Activated naive CD4-positive, alpha-beta T cell treated with Interleukin-2 at 50 U/mL for 16 hours (primary cell): ENCODE measurements around the gene AJUBA.
"Not testable (repeated sequence)": the region's sequence is repeated elsewhere in the genome, so short reads cannot be mapped to it uniquely, and the experiment has no call there.

Source experiments
- DNase-seq: peaks from one replicate; pipeline ENCODE4 v3.0.0-alpha.2; 2020

The AJUBA gene

DNA sequence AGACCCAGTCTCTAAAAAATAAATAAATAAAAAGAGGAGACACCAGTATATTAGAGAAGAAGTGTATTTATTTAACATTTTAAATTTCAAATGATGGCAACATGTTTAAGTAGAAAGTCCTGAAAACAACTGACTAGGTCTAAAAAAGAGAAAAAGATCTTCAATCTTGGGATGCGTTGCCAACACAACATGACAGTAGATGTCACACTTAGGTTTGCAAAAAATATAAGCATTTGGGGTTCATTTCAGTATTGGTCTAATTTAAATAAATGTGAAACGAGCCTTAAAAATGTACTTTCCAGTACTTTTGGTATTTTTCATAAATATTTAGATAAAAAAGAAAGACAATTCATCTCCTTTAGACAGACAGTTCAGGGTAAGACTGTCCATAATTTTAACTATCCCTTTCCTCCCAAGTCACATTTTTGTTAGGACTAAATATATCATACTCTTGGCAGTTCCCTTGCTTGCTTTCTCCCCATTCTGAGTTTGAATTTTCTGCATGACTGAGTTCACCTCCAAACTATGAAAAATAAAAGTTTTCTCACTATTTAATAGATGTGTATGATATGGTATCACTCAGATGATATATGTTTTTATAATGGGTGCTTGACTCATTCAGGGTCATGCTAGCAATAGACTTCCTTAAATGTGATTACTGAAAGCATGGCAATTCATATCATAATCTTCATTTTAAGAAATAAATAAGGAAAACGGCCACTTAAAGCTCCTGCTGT is 23.3 kb upstream of the AJUBA start:
- DNase-seq: no peak

DNA sequence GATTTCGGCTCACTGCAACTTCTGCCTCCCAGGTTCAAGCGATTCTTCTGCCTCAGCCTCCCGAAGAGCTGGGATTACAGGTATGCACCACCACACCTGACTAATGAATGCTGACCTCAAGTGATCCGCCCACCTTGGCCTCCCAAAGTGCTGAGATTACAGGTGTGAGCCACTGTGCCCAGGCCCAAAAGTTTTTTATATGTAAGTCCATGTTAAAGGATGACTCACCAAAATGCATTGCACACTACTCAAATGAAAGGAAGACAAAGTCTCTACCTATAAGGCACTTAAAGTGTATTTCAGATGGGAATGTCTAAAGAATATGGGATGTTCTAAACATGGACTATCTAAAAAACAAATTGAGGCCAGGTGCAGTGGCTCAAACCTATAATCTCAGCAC is 21.9 kb upstream of the AJUBA start:
- DNase-seq: not testable (repeated sequence)

DNA sequence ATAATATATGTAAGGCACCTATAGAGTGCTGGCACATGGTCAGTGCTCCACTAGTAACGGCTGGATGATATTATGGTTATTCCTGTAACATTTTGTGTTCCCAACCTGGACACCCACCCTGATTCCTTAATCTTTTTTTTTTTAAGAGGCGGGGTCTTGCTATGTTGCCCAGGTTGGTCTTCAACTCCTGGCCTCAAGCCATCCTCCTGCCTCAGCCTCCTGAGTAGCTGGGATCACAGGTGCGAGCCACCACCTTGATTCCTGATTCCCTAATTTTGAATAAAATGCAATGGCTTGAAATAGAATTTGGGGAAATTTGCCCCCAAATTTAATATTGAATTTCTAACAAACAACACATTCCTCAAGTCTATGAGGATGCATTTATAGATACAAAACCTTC is 20.2 kb upstream of the AJUBA start:
- DNase-seq: no peak

DNA sequence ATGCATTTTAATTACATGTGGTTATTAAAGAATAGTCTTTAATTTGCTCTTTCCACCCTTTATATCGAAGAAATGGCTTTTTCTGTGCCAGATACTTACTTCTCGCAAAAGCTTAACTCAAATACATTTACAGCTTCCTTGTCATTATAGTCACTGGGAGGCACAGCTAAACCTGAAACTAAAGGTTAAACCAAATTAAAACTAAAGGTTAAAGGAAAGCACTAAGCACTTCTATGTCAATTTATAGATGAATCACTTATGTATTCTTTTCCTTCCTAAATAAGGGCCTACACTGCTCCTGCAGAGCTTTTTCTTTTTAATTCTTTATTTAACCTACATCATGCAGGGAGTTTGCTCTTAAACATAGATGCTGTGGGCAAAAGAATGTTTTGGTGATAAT is 18.5 kb upstream of the AJUBA start:
- no peak for DNase-seq

DNA sequence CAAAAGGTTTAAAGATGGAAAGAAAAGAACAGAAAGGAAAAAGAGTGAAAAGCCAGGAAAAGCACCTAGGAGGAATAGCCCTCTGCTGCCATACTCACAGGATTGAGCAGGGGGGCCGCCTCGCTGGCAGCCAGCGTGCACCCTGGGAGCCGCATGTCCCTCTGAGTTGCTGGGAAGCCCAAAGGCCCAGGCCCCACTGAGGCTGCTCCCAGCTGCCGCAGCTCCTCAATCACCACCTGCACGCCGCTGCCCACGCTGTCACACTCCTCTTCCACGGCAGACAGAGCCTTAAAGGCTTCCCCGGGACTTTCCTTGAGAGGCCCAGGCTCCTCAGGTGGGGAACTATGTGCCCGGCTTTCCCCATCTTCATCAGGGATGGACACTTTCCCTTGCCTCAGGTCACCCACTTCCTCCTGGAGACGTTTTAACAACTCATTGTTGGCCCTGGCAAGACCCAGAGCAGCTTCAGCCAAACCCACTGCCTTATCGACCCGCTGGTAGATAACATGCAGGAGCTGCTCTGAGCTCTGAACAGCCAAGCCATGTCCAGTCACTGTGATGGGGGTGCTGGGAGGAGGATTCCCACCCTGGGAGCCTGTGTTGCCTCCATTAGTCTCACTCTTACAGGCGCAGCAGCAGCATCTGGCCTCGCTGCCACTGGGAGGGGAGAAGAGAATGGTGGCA is 16.1 kb upstream of the AJUBA start:
- no peak for DNase-seq

DNA sequence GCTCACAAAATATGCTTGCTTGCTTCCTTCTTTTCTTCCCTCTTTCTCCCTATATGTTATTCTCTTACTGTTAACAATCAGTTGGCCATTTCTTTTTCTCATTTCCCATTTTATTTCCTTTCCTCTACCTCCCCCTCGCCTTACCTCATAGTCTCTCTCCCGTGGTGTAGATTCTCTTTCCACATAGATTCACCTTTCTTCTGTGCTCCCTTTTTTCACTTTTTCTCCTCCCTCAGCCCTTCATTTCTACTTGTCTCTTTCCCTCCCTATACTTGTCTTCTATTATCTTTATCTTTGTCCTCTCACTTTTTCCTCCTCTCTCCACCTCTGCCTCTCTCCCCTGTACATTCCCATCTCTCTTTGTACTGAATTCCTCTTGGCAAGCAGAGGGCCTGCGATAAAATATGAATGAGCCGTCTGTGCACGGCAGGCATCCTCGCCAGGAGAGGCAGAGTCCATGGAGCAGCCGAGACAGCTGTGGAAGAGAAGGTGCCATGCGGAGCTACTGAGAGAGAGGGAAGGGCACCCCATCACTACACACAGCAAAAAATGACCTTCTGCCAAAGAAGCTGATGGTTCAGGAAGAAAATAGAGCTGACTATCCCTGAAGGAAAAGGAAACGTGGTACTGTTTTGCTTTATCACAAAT is 15.4 kb upstream of the AJUBA start:
- no peak for DNase-seq

DNA sequence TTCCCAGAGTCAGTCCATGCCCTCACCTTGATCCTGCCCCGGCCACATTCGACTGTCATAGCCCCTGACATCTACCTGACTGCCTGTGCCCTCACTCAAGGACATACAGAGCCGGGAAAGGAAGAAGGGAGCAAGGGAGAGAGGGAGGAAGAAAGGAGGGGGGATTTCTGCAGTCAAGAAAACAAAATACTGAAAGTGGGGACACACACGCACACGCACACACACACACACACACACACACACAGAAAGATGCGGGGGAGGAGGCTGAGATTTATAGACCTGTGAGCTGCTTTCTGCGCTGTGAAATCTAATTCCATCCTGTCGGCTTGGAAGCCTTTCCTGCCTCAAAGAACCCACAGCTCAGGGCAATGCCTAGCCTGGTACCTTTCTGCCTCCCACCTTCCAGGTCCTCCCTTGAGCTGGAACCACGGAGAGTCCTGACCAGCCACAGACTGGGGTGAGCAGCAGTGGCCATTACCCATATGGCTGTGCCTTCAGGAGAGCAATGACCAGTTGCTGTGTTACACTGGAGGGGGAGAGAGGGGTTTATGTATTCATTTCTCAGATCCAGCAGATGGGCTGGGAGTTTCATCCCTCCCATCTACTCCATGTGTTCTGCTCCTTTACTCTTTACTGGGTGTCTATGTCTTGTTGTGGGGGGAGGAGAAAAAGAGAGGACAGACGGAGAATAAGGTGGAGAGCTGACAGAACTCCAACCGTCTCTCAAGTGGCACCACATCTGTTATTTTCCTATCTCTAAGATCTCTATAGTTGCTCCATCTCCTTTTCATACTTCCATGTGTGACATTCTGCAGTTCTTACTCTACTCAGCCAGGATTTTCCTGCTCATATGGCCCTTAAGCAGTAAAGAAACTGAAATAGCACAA is 14.7 kb upstream of the AJUBA start:
- DNase-seq: no peak

DNA sequence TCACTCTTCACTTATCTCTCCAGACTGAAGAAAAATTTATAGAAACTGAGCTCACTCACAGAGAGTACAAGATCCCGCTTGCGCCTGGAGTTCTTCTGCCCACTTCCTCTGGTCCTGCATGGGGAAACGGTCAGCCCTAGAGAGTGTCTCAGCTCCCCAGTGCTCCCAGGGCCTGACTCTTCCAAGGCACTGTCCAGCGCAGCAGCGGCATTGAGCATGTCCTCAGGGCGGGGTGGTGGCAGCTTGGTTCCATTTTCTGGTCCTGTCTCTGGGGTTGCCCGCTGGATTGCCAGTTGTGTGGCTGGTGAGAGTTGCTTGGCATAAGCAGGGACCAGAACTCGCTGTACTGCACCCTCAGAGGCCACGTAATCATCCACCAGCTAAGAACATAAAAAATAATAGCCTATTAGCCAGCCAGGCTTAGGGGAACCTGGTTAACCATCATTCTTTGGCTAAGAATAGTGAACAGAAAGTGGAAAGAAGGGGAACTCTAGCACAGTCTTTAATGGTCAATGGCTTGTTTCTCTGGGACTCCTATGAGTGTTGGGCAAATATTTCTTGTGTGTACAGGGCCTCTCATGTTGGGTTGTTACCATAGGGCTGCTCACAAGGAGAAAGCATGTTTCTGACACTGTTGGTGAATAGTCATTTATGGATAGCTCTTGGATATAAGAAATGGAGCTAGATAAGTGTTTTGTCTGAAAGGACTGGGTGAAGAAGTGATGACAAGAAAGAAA is 13.7 kb upstream of the AJUBA start:
- no peak for DNase-seq

DNA sequence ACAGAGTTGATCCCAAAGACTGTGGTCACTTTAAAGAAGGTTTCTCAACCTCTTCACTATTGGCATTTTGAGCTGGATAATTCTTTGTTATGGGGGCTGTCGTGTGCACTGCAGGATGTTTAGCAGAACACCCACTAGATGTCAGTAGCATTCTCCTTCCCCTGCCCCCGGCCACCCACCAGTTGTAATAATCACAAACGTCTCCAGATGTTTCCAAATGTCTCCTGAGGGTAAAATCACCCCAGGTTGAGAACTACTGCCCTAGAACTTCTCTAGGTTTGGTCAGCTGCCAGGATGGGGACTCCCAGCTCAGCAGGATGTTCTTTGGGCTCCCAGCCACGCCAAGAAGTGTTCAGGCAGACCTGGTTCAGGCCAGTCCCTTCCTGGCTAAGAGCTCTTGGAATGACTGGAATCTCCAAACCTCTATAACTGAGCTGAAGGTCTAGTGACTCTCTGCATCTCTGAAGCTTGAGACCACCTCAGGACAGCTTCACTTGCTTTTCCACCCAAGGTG is 12.5 kb upstream of the AJUBA start:
- DNase-seq: no peak

DNA sequence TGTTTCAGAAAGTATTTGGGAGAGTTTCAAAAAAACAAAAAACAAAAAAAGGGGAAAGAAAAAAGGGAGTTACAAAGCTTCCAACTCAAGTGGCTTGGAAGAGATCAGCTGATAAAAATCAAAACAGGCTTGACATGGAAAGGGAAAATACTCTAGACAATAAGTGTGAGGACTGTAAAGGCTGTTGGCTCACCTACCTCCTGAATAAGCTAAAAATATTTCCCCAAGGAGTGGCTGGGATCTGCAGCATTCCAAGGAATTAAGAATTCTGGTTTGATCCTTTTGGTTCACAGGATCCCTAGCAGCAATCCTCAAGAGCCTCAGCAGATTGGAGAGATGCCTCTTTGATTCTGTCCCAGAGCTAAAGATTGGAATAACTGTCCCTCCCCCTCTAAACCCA is 11.2 kb upstream of the AJUBA start:
- no peak for DNase-seq

DNA sequence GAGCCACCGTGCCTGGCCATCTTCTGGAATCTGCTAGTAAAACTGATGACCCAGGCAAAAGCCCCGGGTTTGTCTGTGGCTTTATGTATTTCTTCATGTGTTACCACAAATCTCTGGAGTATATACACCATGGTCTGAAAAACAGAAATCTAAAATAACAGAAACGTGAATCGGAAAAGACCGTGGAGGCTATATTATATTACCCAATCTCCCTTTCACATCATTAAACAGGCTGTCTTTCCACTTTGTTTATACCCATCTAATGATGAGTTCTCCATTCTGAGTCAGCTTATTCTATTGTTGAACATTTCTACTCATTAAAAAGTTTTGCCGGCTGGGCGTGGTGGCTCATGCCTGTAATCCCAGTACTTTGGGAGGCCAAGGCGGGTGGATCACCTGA is 9.5 kb upstream of the AJUBA start:
- no peak for DNase-seq

DNA sequence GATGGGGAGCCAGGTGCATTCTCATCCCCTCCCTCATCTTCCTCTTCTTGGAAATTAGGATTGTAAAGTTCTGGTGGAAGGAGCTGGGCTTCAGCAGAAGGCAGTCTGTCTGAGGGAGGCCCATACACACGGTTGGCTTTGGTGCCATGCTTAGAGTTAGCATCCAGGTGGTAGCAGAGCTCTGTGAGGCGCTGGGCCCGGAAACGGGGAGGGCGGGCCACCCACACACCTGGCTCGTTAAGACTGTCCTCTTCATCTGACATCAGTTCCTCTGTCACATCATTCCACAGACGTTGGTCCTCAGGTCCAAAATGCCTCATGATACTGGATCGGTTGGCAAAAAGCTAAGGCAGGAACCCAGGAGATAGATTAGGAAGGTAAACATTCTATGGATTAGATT is 4.9 kb upstream of the AJUBA start:
- DNase-seq: no peak

DNA sequence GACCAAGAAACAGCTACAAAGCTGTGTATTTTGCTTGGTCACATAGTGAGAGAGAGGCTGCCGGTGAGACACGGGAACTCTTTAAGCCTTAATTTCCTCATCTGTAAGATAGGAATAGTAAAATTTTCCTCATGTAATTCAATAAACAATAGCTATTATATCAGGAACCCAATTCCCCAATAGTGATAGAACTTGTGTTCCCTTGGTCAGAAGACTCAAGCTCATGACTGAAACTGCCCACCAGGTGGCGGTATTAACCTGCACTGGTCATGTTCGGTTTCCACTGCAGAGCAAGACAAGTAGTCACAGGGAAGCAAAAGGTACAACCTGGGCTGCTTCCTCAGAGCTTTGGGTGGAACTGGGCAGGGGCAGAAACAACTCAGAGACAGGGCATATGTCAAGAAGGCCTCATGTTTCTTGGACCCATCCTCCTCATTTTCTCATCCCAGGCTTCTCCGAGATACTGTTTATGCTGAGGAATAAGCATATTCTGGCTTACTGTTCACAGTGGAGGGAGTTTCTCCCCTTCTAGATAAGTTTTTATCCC is 4.2 kb upstream of the AJUBA start:
- peak; percentile 90 for DNase-seq

DNA sequence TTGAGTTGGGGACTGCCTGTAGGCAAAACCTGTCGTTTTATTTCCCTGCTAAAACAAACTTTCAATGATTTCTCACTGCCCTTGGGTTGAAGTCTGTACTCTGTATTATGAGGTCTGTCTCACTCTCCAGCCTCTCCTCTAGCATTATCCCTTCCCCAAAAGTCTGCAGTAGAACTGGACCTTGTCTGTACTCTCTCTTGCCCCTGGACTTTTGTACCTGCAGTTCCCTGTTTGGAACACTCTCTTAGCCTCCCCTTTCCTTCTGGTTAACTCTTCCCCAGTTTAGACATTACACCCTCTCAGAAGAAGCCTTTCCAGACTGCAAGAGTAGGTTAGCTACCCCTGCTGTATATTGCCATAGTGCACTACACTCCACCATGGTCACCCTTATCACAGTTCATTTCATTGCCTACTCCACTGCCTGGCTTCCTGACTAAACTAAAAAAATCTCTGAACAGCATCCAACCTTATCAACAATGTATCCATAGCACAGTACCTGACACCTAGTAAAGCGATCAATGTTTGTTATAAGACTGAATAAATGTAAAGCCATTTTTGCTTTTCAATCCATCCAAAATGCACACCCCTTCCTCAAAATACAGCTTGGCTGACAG is 3.6 kb upstream of the AJUBA start:
- DNase-seq: no peak

DNA sequence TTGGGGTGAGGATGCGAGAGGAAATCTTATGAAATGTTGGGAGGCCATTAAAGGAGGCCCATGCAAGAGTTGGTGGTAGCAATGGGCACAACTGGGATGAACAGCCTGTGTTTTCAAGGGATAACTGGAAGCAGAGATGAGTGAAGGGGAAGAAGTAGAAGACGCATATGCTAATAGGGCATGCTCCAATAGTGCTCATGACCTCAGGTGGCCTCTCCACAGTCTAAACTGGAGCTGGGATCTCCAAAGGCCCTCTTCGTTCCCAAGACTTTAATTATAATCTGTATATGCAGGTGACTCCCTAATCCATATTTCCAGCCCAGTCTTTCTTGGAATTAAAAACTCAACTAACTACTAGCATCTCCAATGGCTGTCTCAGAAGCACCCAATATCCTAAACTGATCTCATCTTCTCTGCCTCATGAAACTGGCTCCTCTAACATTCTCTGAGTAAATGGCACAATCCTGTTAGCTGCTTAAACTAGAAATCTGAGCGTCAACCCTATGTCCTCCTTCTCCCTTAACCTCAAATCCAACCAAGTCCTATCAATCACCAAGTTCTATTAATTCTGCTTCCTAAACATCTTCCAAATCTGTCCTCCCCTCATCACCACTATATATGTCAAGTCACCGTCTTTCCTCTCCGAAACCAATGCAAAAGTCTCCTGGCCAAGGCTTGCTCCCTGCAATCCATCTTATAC is 2.8 kb upstream of the AJUBA start:
- no peak for DNase-seq

DNA sequence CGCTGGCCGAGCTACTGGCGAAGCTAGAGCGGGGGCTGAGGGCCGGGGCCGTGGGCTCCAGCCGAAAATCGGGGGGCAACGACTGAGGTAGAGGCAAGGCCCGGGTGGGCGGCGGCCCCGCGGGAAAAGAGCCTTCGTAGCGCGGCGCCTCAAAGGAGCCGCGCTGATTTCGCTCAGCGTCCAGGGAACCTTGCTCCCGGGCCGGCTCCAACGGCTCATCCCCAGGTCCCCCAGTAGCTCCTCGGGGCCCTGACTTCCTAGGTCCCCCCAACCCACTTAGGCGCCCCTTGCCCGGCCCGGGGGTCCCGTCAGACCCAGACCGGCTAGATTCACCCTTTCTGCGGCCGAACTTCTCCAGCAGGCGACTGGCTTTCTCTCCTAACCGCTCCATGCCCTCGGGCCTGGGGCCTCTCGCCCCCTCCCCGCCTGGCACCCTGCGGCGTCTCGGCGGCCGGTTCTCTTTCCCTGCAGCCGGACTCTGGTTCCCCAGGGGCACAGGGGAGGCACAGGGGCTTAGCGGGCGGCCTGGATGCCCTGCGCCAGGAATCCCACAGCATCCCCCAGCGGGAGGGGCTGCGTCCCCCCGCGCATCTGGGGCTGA is 375 bp downstream of the AJUBA start:
- peak; percentile 2 for DNase-seq

DNA sequence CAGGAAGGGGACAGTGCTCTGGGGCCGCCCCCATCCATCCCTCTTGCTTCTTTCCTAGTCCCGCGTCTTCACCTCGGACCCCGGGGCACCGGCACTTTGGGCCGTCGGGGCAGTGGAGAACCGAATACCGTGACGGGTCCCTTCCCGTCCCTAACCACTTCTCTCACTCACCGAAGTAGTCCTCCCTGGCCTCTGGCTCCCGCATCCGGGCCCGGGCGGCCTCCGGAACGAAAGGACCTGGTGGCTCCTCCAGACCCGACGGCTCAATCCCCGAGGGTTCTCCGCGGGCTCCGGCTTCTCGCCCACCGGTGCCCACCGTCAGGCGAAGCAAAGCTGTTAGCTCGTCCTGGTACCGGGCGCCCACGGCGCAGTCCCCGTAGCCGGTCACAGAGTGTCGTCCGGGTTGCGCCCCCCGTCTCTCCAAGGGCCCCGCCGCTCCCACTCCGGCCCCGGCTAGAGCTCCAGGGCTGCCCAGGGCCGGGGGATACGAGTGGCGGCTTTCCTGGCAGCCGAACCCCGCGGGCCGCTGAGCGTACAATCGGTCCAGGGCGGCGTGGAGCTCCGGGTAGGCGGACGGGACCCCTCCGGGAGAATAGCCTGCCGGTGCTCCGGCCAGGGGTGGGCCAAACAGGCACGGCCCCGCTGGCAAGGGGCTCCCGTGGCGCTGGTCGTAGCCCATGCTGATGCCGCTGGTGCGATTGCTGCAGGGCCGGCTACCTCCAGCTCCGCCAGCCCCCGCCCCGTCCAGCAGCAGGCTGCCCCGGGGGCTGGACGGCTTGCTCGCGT is 1.1 kb downstream of the AJUBA start:
- peak; percentile 16 for DNase-seq

DNA sequence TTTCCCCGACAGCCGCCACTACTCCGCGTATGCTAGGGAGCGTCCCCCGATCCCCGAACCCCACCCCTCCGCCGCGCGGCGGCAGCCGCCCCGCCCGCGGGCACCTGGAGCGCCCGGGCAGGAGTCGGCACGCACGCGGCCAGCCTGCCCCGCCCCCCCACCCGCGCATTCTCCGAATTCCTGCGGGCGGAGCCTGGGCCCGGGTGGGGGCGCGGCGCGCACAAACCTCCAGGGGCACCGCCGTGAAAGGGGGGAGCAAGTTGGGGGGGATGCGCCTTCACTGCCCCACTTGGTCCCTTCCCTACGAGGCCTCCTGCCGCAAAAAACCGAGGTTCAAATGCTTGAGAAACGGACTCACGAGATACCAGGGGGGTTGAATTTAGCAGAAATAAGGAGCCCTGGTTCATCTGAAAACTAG is 1.7 kb downstream of the AJUBA start:
- peak; percentile 41 for DNase-seq

DNA sequence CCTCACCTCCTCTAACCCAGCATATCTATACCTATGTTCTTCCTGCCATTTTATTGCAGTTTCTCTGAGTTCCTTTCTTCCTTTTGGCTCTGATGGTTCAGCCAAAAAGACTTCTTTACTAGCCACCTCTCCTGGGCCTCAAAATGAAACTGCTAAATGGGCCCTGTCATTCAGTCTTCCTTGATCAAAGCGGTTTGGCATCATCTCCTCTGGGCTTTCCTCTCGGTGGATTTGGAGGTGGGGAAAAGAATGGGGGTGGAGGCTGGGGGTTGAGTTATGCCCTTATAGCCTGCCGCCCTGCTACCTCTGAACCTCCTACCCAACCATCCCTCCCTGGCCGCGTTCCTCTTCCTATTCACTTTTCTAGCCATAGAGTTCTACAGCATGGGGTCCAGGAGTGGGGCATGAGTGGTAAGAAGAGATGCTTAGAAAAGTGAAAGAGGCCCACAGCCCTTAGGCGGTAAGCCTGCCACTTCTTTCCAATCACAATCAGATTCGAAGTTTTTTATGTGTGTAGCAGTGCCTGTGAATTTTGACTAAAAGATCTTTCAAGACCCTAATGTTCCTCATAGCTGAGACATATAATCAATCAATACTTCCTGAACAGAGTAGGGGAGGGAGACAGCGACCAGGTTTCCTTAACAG is 2.5 kb downstream of the AJUBA start:
- no peak for DNase-seq
